H9 (cell line): ENCODE results near the gene ISX. TPM values are rescaled to one million over a fixed set of nuclear protein-coding genes. Genes with fewer than 3 reads are reported as not detected.

Experiments
- DNase-seq: peaks from one replicate; pipeline ENCODE4 v3.0.0-alpha.2; 2017
- H2AFZ ChIP-seq: one replicate; pipeline ENCODE4 v1.6.1; 2013; ENCODE audit warnings: mild to moderate bottlenecking, low read length, control low read depth, moderate library complexity
- H2AK5ac ChIP-seq: 2 replicates; pipeline ENCODE4 v1.6.1; 2013; ENCODE audit warnings: low read length, control low read depth, mixed read lengths; ENCODE audit not compliant: insufficient read length
- H2BK120ac ChIP-seq: one replicate; pipeline ENCODE4 v1.6.1; 2013; ENCODE audit warnings: low read depth, mild to moderate bottlenecking, low read length, control low read depth, inconsistent platforms; ENCODE audit not compliant: poor library complexity, severe bottlenecking
- H2BK12ac ChIP-seq: 2 replicates; pipeline ENCODE4 v1.6.1; 2013; ENCODE audit warnings: low read length, control low read depth, mixed read lengths, low read depth; ENCODE audit not compliant: insufficient read length
- H2BK15ac ChIP-seq: 2 replicates; pipeline ENCODE4 v1.6.1; 2013; ENCODE audit warnings: low read depth, low read length, control low read depth
- H2BK20ac ChIP-seq: one replicate; pipeline ENCODE4 v1.6.1; 2013; ENCODE audit warnings: low read depth, mild to moderate bottlenecking, low read length, control low read depth, inconsistent platforms; ENCODE audit not compliant: poor library complexity, severe bottlenecking
- H2BK5ac ChIP-seq: 2 replicates; pipeline ENCODE4 v1.6.1; 2013; ENCODE audit warnings: low read length, control low read depth, mixed read lengths; ENCODE audit not compliant: insufficient read length
- H3K14ac ChIP-seq: 2 replicates; pipeline ENCODE4 v1.6.1; 2013; ENCODE audit warnings: low read length, control low read depth; ENCODE audit not compliant: insufficient read depth
- H3K18ac ChIP-seq: 2 replicates; pipeline ENCODE4 v1.6.1; 2013; ENCODE audit warnings: low read depth, mild to moderate bottlenecking, mixed read lengths, low read length, control low read depth; ENCODE audit not compliant: insufficient read length
- H3K23ac ChIP-seq: 2 replicates; pipeline ENCODE4 v1.6.1; 2013; ENCODE audit warnings: low read length, control low read depth, mixed read lengths, low read depth; ENCODE audit not compliant: insufficient read length
- H3K23me2 ChIP-seq: 2 replicates; pipeline ENCODE4 v1.6.1; 2013; ENCODE audit warnings: low read depth, mild to moderate bottlenecking, mixed read lengths, low read length, control low read depth; ENCODE audit not compliant: insufficient read length, poor library complexity, severe bottlenecking
- H3K27ac ChIP-seq: 2 replicates; pipeline ENCODE4 v1.5.1; 2013; ENCODE audit warnings: low read length, control low read depth, mixed read lengths, low read depth; ENCODE audit not compliant: insufficient read length
- H3K27me3 ChIP-seq: 2 replicates; pipeline ENCODE4 v1.6.1; 2013; ENCODE audit warnings: low read length, control low read depth, inconsistent platforms; ENCODE audit not compliant: insufficient read depth
- H3K4ac ChIP-seq: 2 replicates; pipeline ENCODE4 v1.6.1; 2013; ENCODE audit warnings: low read depth, mild to moderate bottlenecking, control low read depth, inconsistent platforms, low read length, moderate library complexity
- H3K4me1 ChIP-seq: 2 replicates; pipeline ENCODE4 v1.6.1; 2013; ENCODE audit warnings: low read length, control low read depth, inconsistent platforms; ENCODE audit not compliant: insufficient read depth
- H3K4me2 ChIP-seq: 2 replicates; pipeline ENCODE4 v1.6.1; 2013; ENCODE audit warnings: low read length, control low read depth, mixed read lengths; ENCODE audit not compliant: insufficient read length, insufficient read depth
- H3K56ac ChIP-seq: 2 replicates; pipeline ENCODE4 v1.6.1; 2013; ENCODE audit warnings: low read depth, mild to moderate bottlenecking, mixed read lengths, low read length, control low read depth; ENCODE audit not compliant: insufficient read length
- H3K79me1 ChIP-seq: 2 replicates; pipeline ENCODE4 v1.6.1; 2013; ENCODE audit warnings: low read depth, mild to moderate bottlenecking, moderate library complexity, low read length, control low read depth, inconsistent platforms; ENCODE audit not compliant: insufficient read depth, poor library complexity, severe bottlenecking
- H3K79me2 ChIP-seq: 2 replicates; pipeline ENCODE4 v1.6.1; 2013; ENCODE audit warnings: low read length, control low read depth, inconsistent platforms; ENCODE audit not compliant: insufficient read depth
- H3K9ac ChIP-seq: 2 replicates; pipeline ENCODE4 v1.6.1; 2013; ENCODE audit warnings: low read length, control low read depth, mixed read lengths; ENCODE audit not compliant: insufficient read length; ENCODE audit errors: extremely low read depth
- H3K9me3 ChIP-seq: one replicate; pipeline ENCODE4 v1.6.1; 2013; ENCODE audit warnings: low read depth, low read length, inconsistent platforms; ENCODE audit not compliant: control insufficient read depth
- H3T11ph ChIP-seq: one replicate; pipeline ENCODE4 v1.6.1; 2013; ENCODE audit warnings: mild to moderate bottlenecking, low read length, control low read depth, inconsistent platforms
- H4K20me1 ChIP-seq: one replicate; pipeline ENCODE4 v1.6.1; 2013; ENCODE audit not compliant: control insufficient read depth, insufficient read length, insufficient read depth
- H4K5ac ChIP-seq: 2 replicates; pipeline ENCODE4 v1.6.1; 2013; ENCODE audit warnings: low read depth, mild to moderate bottlenecking, mixed read lengths, low read length, control low read depth; ENCODE audit not compliant: insufficient read length
- H4K8ac ChIP-seq: replicated peaks from 2 replicates; pipeline ENCODE4 v1.6.1; 2013; ENCODE audit warnings: low read length, control low read depth, mixed read lengths, low read depth; ENCODE audit not compliant: insufficient read length
- H4K91ac ChIP-seq: 2 replicates; pipeline ENCODE4 v1.6.1; 2013; ENCODE audit warnings: low read depth, mild to moderate bottlenecking, moderate library complexity, mixed read lengths, low read length, control low read depth; ENCODE audit not compliant: insufficient read length
- H3K27ac Mint-ChIP-seq, 3 experiments: 2 replicates in 2 of 3; 3 replicates in 1 of 3; pipeline ENCODE4 v1.8.0; 2020 to 2021; ENCODE audit warnings: mixed read lengths in 3 of 3, mild to moderate bottlenecking in 1 of 3, moderate library complexity in 1 of 3
- H3K27me3 Mint-ChIP-seq: 2 replicates; pipeline ENCODE4 v1.8.0; 2021; ENCODE audit warnings: low read depth, mild to moderate bottlenecking, moderate library complexity, mixed read lengths
- H3K36me3 Mint-ChIP-seq, 3 experiments: 2 replicates in 2 of 3; 3 replicates in 1 of 3; pipeline ENCODE4 v1.8.0; 2020 to 2021; ENCODE audit warnings: low read depth in 3 of 3, mixed read lengths in 3 of 3; ENCODE audit not compliant: insufficient read depth in 1 of 3
- H3K4me1 Mint-ChIP-seq, 2 experiments: 2 replicates each; pipeline ENCODE4 v1.8.0; 2020; ENCODE audit warnings: mixed read lengths in 2 of 2
- H3K4me3 Mint-ChIP-seq, 2 experiments: 2 replicates in 1 of 2; 3 replicates in 1 of 2; pipeline ENCODE4 v1.8.0; 2020 to 2021; ENCODE audit warnings: mild to moderate bottlenecking in 2 of 2, mixed read lengths in 2 of 2, moderate library complexity in 1 of 2
- H3K9me3 Mint-ChIP-seq, 2 experiments: 2 replicates in 1 of 2; 3 replicates in 1 of 2; pipeline ENCODE4 v1.8.0; 2020; ENCODE audit warnings: mild to moderate bottlenecking in 2 of 2, mixed read lengths in 2 of 2, moderate library complexity in 1 of 2
- CTCF ChIP-seq: fragments of 200-600 bp; sonication (generic); conservative IDR thresholded peaks from 3 replicates; pipeline ENCODE4 v1.8.0; 2021; ENCODE audit warnings: antibody characterized with exemption, mild to moderate bottlenecking
- WGBS: extraction: QIAGEN DNeasy Blood & Tissue Kit; methylation state at CpG from one replicate; pipeline ENCODE4 v1.1.7; 2013; ENCODE audit warnings: missing lambda C conversion rate, low lambda C conversion rate, mixed read lengths; ENCODE audit not compliant: insufficient read length; ENCODE audit errors: extremely low coverage; 5-methylcytosine and 5-hydroxymethylcytosine counted together
- total RNA-seq: library from RNA; stranded (reverse); gene quantifications from 2 replicates; pipeline ENCODE4 v1.2.1, GENCODE V29; 2021

Gene ISX
- total RNA-seq, 1 experiment from 2014 or later: not detected

- H2BK20ac ChIP-seq: no peak overlapping the region
- H3K4me2 ChIP-seq: no peak overlapping the region
- H2BK120ac ChIP-seq: no peak overlapping the region
- H3K9me3 Mint-ChIP-seq: no peaks in the 10 kb centered on the region
- no peak overlapping the region for H3K9ac ChIP-seq
- H3K27me3 ChIP-seq: no peaks in the 10 kb centered on the region
- no peaks in the 10 kb centered on the region for H3K36me3 Mint-ChIP-seq
- H3K23ac ChIP-seq: no peak overlapping the region
- H4K91ac ChIP-seq: no peak overlapping the region
- no peak overlapping the region for H3K27ac ChIP-seq
- H3K14ac ChIP-seq: no peak overlapping the region
- H3K4me1 ChIP-seq: no peaks in the 10 kb centered on the region
- H3K27me3 Mint-ChIP-seq: peaks cover 21% of the 10 kb centered on the region
- DNase-seq: no peak
- H3K27ac Mint-ChIP-seq: no peak overlapping the region
- no peak overlapping the region for H4K8ac ChIP-seq
- no peak overlapping the region for H3T11ph ChIP-seq
- H2BK12ac ChIP-seq: no peak overlapping the region
- H3K56ac ChIP-seq: no peak overlapping the region
- H2AFZ ChIP-seq: no peak overlapping the region
- H3K4me1 Mint-ChIP-seq: peaks cover 4% of the 10 kb centered on the region in 2 experiments; a peak in 2 of 4 replicates
- no peak overlapping the region for H2BK5ac ChIP-seq
- TF ChIP-seq CTCF: peak; percentile 40
- no CpG with 5 or more reads among the region's 9 CpGs for WGBS
- H3K4ac ChIP-seq: no peak overlapping the region
- H3K9me3 ChIP-seq: no peaks in the 10 kb centered on the region
- H3K4me3 Mint-ChIP-seq: no peak overlapping the region
- H3K18ac ChIP-seq: no peak overlapping the region
- H3K79me1 ChIP-seq: no peaks in the 10 kb centered on the region
- no peaks in the 10 kb centered on the region for H3K23me2 ChIP-seq
- H2BK15ac ChIP-seq: no peak overlapping the region
- H4K20me1 ChIP-seq: no peaks in the 10 kb centered on the region
- H4K5ac ChIP-seq: no peak overlapping the region
- H3K79me2 ChIP-seq: no peaks in the 10 kb centered on the region
- no peak overlapping the region for H2AK5ac ChIP-seq
Measured at GRCh38 chr22:35116817-35117216, 50.9 kb downstream of the ISX start.
